MM.1S (cell line): ENCODE measurements around the gene MFF.
"Not testable (repeated sequence)": the region's sequence is repeated elsewhere in the genome, so short reads cannot be mapped to it uniquely, and the experiment has no call there.

Experiments used
- DNase-seq: peaks from one replicate; pipeline ENCODE4 v3.0.0-alpha.2; 2015
- H2AFZ ChIP-seq: fragments of 300-600 bp; sonication (generic); 2 replicates; pipeline ENCODE4 v1.6.0; 2016; ENCODE audit warnings: antibody characterized with exemption, low read length
- H3F3A ChIP-seq: fragments of 300-600 bp; sonication (generic); 2 replicates; pipeline ENCODE4 v1.6.1; 2016; ENCODE audit warnings: mild to moderate bottlenecking, antibody characterized with exemption, low read length, moderate library complexity, mixed read lengths; ENCODE audit not compliant: insufficient read depth
- H3K27ac ChIP-seq: fragments of 300-600 bp; sonication (generic); 2 replicates; pipeline ENCODE4 v1.5.1; 2016; ENCODE audit warnings: mild to moderate bottlenecking, low read length
- H3K27me3 ChIP-seq: fragments of 300-600 bp; sonication (generic); replicated peaks from 2 replicates; pipeline ENCODE4 v1.6.0; 2016; ENCODE audit warnings: low read length; ENCODE audit not compliant: insufficient read depth
- H3K36me3 ChIP-seq: fragments of 300-600 bp; sonication (generic); replicated peaks from 2 replicates; pipeline ENCODE4 v1.6.1; 2016; ENCODE audit warnings: mild to moderate bottlenecking, low read length, mixed read lengths; ENCODE audit not compliant: insufficient read depth
- H3K4me1 ChIP-seq: fragments of 300-600 bp; sonication (generic); 2 replicates; pipeline ENCODE4 v1.6.1; 2016; ENCODE audit warnings: low read length, mixed read lengths
- H3K4me2 ChIP-seq: fragments of 300-600 bp; sonication (generic); 2 replicates; pipeline ENCODE4 v1.6.0; 2016; ENCODE audit warnings: low read depth, low read length
- H3K4me3 ChIP-seq: fragments of 300-600 bp; sonication (generic); 2 replicates; pipeline ENCODE4 v1.5.1; 2016; ENCODE audit warnings: low read length, mixed read lengths
- H3K79me2 ChIP-seq: fragments of 300-600 bp; sonication (generic); 2 replicates; pipeline ENCODE4 v1.6.1; 2016; ENCODE audit warnings: mixed run types, low read length, mixed read lengths
- H3K9ac ChIP-seq: fragments of 300-600 bp; sonication (generic); 2 replicates; pipeline ENCODE4 v1.6.1; 2016; ENCODE audit warnings: low read length, mixed read lengths
- H3K9me2 ChIP-seq: fragments of 300-600 bp; sonication (generic); replicated peaks from 2 replicates; pipeline ENCODE4 v1.6.1; 2016; ENCODE audit warnings: mild to moderate bottlenecking, low read length, mixed read lengths; ENCODE audit not compliant: insufficient read depth
- H3K9me3 ChIP-seq: fragments of 300-600 bp; sonication (generic); replicated peaks from 2 replicates; pipeline ENCODE4 v1.6.1; 2016; ENCODE audit warnings: mild to moderate bottlenecking, low read length, mixed read lengths; ENCODE audit not compliant: insufficient read depth
- H4K20me1 ChIP-seq: fragments of 300-600 bp; sonication (generic); 2 replicates; pipeline ENCODE4 v1.6.1; 2016; ENCODE audit warnings: mild to moderate bottlenecking, low read length, moderate library complexity, mixed read lengths; ENCODE audit not compliant: insufficient read depth
- EZH2 ChIP-seq: fragments of 300-600 bp; sonication (generic); optimal IDR thresholded peaks from 2 replicates; pipeline ENCODE3; 2017; ENCODE audit warnings: low read depth, mild to moderate bottlenecking, antibody characterized with exemption, low read length, mixed read lengths
- EZH2phosphoT487 ChIP-seq: fragments of 300-600 bp; sonication (generic); IDR thresholded peaks from 2 replicates; pipeline ENCODE4 v1.6.1; 2018; ENCODE audit warnings: antibody characterized with exemption, low read length
- TF ChIP-seq, protein P1 (sequence below): fragments of 300-600 bp; sonication (generic); IDR thresholded peaks from 2 replicates; pipeline ENCODE4 v1.5.1; 2016; ENCODE audit warnings: antibody characterized with exemption, low read length, mixed read lengths

Gene MFF

DNA sequence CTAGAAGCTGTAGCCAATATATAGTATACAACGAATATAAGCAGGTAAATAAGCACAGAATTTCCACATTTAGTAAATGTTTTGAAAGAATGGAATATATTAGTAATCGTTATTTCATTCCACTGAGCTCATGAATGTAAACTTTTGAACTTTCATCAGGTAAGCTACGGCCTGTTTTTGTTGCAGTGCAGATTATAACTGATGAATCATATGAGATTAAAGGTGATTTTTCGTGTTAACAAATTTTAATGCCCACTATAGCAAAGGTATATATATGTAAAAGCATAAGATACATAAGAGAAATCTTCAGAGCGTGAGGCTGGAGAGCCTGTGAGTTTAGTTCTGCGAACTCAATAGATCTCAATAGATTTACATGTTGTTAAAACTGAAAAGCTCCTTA is 61.6 kb downstream of the MFF start:
- no peaks in the 10 kb centered on the region for H3F3A ChIP-seq
- no peaks in the 10 kb centered on the region for H4K20me1 ChIP-seq
- no peaks in the 10 kb centered on the region for H3K79me2 ChIP-seq
- H3K4me3 ChIP-seq = no peak overlapping the region
- H3K4me1 ChIP-seq = no peaks in the 10 kb centered on the region
- H3K9ac ChIP-seq = no peak overlapping the region
- no peaks in the 10 kb centered on the region for H3K36me3 ChIP-seq
- H3K9me2 ChIP-seq = no peaks in the 10 kb centered on the region
- no peak overlapping the region for H3K27ac ChIP-seq
- TF ChIP-seq, protein P1, sequence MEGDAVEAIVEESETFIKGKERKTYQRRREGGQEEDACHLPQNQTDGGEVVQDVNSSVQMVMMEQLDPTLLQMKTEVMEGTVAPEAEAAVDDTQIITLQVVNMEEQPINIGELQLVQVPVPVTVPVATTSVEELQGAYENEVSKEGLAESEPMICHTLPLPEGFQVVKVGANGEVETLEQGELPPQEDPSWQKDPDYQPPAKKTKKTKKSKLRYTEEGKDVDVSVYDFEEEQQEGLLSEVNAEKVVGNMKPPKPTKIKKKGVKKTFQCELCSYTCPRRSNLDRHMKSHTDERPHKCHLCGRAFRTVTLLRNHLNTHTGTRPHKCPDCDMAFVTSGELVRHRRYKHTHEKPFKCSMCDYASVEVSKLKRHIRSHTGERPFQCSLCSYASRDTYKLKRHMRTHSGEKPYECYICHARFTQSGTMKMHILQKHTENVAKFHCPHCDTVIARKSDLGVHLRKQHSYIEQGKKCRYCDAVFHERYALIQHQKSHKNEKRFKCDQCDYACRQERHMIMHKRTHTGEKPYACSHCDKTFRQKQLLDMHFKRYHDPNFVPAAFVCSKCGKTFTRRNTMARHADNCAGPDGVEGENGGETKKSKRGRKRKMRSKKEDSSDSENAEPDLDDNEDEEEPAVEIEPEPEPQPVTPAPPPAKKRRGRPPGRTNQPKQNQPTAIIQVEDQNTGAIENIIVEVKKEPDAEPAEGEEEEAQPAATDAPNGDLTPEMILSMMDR = no peak
- no peak for TF ChIP-seq EZH2phosphoT487
- TF ChIP-seq EZH2 = no peak
- H3K9me3 ChIP-seq = no peaks in the 10 kb centered on the region
- no peak overlapping the region for H2AFZ ChIP-seq
- H3K27me3 ChIP-seq = no peaks in the 10 kb centered on the region
- no peak for DNase-seq
- no peak overlapping the region for H3K4me2 ChIP-seq

DNA sequence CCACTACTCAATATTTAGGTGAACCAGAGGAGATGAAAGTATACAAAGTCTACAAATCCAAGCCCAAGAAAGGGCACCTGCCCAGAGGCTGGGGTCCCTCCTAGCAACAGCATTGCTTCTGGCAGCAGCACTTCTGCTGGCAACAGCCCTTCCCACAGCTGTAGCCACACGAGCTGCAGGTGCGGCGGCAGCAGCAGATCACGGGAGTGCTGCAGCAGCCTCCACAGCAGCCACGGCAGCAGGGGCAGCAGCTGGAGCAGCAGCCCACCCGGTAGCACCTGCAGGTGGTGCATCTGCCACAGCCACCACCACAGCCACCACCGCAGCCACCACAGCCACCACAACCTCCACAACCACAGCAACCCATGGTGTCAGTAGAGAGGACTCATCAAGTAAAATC is 62.5 kb downstream of the MFF start, which contains the start of gene SCYGR1:
TSS of gene SCYGR1 (minus strand) at position 367 of the 400 bp plus-strand sequence. CDS start at position 367, 0 bp downstream.
- not testable (repeated sequence) for H3K27me3 ChIP-seq, H4K20me1 ChIP-seq, H3K36me3 ChIP-seq, H3K4me3 ChIP-seq, H3F3A ChIP-seq, H3K79me2 ChIP-seq, H3K9me3 ChIP-seq, H3K27ac ChIP-seq, H2AFZ ChIP-seq, H3K4me2 ChIP-seq, DNase-seq, H3K9ac ChIP-seq, H3K9me2 ChIP-seq, H3K4me1 ChIP-seq

DNA sequence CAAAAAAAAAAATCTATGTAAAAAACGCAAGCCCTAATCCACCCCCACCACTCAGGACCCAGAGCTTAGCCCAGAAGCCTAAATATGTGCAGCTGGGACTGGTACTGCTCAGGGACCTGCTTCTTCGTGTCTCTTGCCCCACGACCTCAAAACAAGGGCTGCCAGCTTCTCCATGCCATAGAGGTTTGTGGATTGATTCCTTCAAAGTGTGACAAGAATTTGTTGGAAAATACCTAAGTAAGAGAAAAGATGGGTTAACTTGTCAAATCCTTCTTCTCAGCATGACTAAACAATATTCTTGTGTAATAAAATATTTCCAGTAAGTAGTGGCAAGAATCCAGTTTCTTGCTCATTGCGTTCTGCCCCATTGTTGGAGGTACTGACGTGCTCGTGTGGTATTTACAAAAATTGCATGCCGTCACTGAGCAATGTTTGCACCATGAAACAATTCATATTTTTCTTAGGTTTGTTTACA is 63.5 kb downstream of the MFF start:
- H3K4me1 ChIP-seq = no peaks in the 10 kb centered on the region
- H3K9me3 ChIP-seq = no peaks in the 10 kb centered on the region
- no peak overlapping the region for H3K4me3 ChIP-seq
- DNase-seq = no peak
- no peaks in the 10 kb centered on the region for H3K79me2 ChIP-seq
- H3K27me3 ChIP-seq = no peaks in the 10 kb centered on the region
- H4K20me1 ChIP-seq = no peaks in the 10 kb centered on the region
- H3K9me2 ChIP-seq = no peaks in the 10 kb centered on the region
- H3K9ac ChIP-seq = no peak overlapping the region
- no peak overlapping the region for H3K27ac ChIP-seq
- no peak for TF ChIP-seq EZH2phosphoT487
- TF ChIP-seq, protein P1 = no peak
- no peak for TF ChIP-seq EZH2
- H3F3A ChIP-seq = no peaks in the 10 kb centered on the region
- no peak overlapping the region for H3K4me2 ChIP-seq
- H3K36me3 ChIP-seq = no peaks in the 10 kb centered on the region
- H2AFZ ChIP-seq = no peak overlapping the region

DNA sequence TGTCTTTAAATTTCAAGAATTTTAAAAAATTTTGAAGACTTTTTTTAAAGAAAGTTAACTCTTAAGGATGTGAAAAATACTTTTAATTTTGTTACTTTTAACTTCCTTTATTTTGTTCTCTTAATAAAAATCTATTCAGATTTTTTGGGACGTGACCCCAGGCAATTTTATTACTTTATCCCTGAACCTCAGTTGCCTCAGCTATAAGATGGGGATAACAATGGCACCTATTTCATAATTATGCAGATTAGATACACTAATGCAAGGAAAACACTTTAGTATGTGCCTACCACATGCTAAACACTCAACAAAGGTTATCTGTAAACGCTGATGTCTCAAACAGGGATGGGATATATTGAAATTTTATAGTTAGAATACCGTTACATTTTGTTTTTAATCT is 64.2 kb downstream of the MFF start:
- no peaks in the 10 kb centered on the region for H3K9me3 ChIP-seq
- DNase-seq = no peak
- no peak overlapping the region for H3K27ac ChIP-seq
- H3K27me3 ChIP-seq = no peaks in the 10 kb centered on the region
- H3K79me2 ChIP-seq = no peaks in the 10 kb centered on the region
- H3K36me3 ChIP-seq = no peaks in the 10 kb centered on the region
- no peaks in the 10 kb centered on the region for H3K9me2 ChIP-seq
- no peak overlapping the region for H2AFZ ChIP-seq
- no peaks in the 10 kb centered on the region for H3F3A ChIP-seq
- H3K4me3 ChIP-seq = no peak overlapping the region
- no peaks in the 10 kb centered on the region for H4K20me1 ChIP-seq
- H3K4me2 ChIP-seq = no peak overlapping the region
- TF ChIP-seq EZH2 = no peak
- TF ChIP-seq, protein P1 = no peak
- TF ChIP-seq EZH2phosphoT487 = no peak
- no peak overlapping the region for H3K9ac ChIP-seq
- peaks cover under 1% of the 10 kb centered on the region; the same call in 1 of the 2 replicates for H3K4me1 ChIP-seq
